GM23338 (cell line): ENCODE results near the gene PHKB. TPM values are rescaled to one million over a fixed set of nuclear protein-coding genes. Genes with fewer than 3 reads are reported as not detected.

ENCODE experiments used
- ATAC-seq: fragments of 200-7000 bp; cut with Tn5 transposase; 3 replicates; pipeline ENCODE4 v1.9.1; 2020
- DNase-seq: peaks from one replicate; pipeline ENCODE4 v3.0.0-alpha.2; 2015; ENCODE audit warnings: low spot score
- H2AFZ ChIP-seq: fragments of 200-600 bp; sonication (generic); 2 replicates; pipeline ENCODE4 v1.8.0; 2016; ENCODE audit warnings: antibody characterized with exemption, mild to moderate bottlenecking, moderate library complexity
- H3F3A ChIP-seq: fragments of 200-600 bp; sonication (generic); replicated peaks from 2 replicates; pipeline ENCODE4 v1.8.0; 2017; ENCODE audit warnings: antibody characterized with exemption, mixed run types, low read depth
- H3K27ac ChIP-seq: fragments of 200-600 bp; sonication (generic); 2 replicates; pipeline ENCODE4 v1.6.1; 2016; ENCODE audit warnings: low read depth
- H3K27me3 ChIP-seq: fragments of 200-600 bp; sonication (generic); 2 replicates; pipeline ENCODE4 v1.8.0; 2016; ENCODE audit warnings: mild to moderate bottlenecking, mixed run types, moderate library complexity; ENCODE audit not compliant: insufficient read depth
- H3K36me3 ChIP-seq: fragments of 200-600 bp; sonication (generic); 2 replicates; pipeline ENCODE4 v1.8.0; 2016; ENCODE audit warnings: mild to moderate bottlenecking; ENCODE audit not compliant: insufficient read depth
- H3K4me1 ChIP-seq: fragments of 200-600 bp; sonication (generic); 2 replicates; pipeline ENCODE4 v1.8.0; 2016; ENCODE audit warnings: mild to moderate bottlenecking, moderate library complexity; ENCODE audit not compliant: insufficient read depth
- H3K4me2 ChIP-seq: fragments of 200-600 bp; sonication (generic); 2 replicates; pipeline ENCODE4 v1.7.1; 2017; ENCODE audit warnings: mixed run types
- H3K4me3 ChIP-seq: fragments of 200-600 bp; sonication (generic); 2 replicates; pipeline ENCODE4 v1.6.1; 2016; ENCODE audit warnings: mixed run types
- H3K79me2 ChIP-seq: fragments of 200-600 bp; sonication (generic); replicated peaks from 2 replicates; pipeline ENCODE4 v1.8.0; 2017; ENCODE audit warnings: mild to moderate bottlenecking; ENCODE audit not compliant: insufficient read depth
- H3K9me2 ChIP-seq: fragments of 200-600 bp; sonication (generic); 2 replicates; pipeline ENCODE4 v1.8.0; 2017; ENCODE audit not compliant: insufficient read depth
- H4K20me1 ChIP-seq: fragments of 200-600 bp; sonication (generic); replicated peaks from 2 replicates; pipeline ENCODE4 v1.8.0; 2017; ENCODE audit warnings: mild to moderate bottlenecking; ENCODE audit not compliant: insufficient read depth
- H3K27ac Mint-ChIP-seq: 2 replicates; pipeline ENCODE4 v1.8.0; 2020; ENCODE audit warnings: inconsistent platforms, mild to moderate bottlenecking, moderate library complexity, mixed read lengths
- H3K27me3 Mint-ChIP-seq: 3 replicates; pipeline ENCODE4 v1.8.0; 2022; ENCODE audit warnings: low read depth, mild to moderate bottlenecking, moderate library complexity, mixed read lengths, inconsistent platforms; ENCODE audit not compliant: insufficient read depth, poor library complexity
- H3K36me3 Mint-ChIP-seq: 3 replicates; pipeline ENCODE4 v1.8.0; 2021; ENCODE audit warnings: low read depth, mild to moderate bottlenecking, inconsistent platforms, moderate library complexity, mixed read lengths
- H3K4me1 Mint-ChIP-seq: 3 replicates; pipeline ENCODE4 v1.8.0; 2020; ENCODE audit warnings: mild to moderate bottlenecking, inconsistent platforms, mixed read lengths
- H3K4me3 Mint-ChIP-seq: 3 replicates; pipeline ENCODE4 v1.8.0; 2021; ENCODE audit warnings: moderate library complexity, mild to moderate bottlenecking, inconsistent platforms, mixed read lengths
- H3K9me3 Mint-ChIP-seq: 3 replicates; pipeline ENCODE4 v1.8.0; 2020; ENCODE audit warnings: moderate library complexity, mild to moderate bottlenecking, inconsistent platforms, mixed read lengths
- CREB1 ChIP-seq: fragments of 250-450 bp; sonication (Bioruptor Pico); IDR thresholded peaks from 2 replicates; pipeline ENCODE4 v1.5.0; 2020; ENCODE audit warnings: low read depth, mild to moderate bottlenecking, moderate library complexity
- EZH2 ChIP-seq: fragments of 200-600 bp; sonication (generic); IDR thresholded peaks from one replicate; pipeline ENCODE4 v1.8.0; 2017; ENCODE audit warnings: antibody characterized with exemption, mild to moderate bottlenecking, low read depth; ENCODE audit not compliant: unreplicated experiment
- EZH2phosphoT487 ChIP-seq: fragments of 200-600 bp; sonication (generic); IDR thresholded peaks from one replicate; pipeline ENCODE4 v1.8.1; 2018; ENCODE audit warnings: antibody characterized with exemption; ENCODE audit not compliant: unreplicated experiment
- JUNB ChIP-seq: IDR thresholded peaks from one replicate; pipeline ENCODE4 v1.6.1; 2016; ENCODE audit warnings: antibody characterized with exemption; ENCODE audit not compliant: unreplicated experiment
- NANOG ChIP-seq: IDR thresholded peaks from 2 replicates; pipeline ENCODE4 v1.6.1; 2016; ENCODE audit warnings: antibody characterized with exemption, borderline replicate concordance
- POLR2AphosphoS5 ChIP-seq: IDR thresholded peaks from 2 replicates; pipeline ENCODE4 v1.6.1; 2016; ENCODE audit warnings: antibody characterized with exemption, low read depth
- STAT1 ChIP-seq: IDR thresholded peaks from one replicate; pipeline ENCODE4 v1.6.1; 2016; ENCODE audit warnings: antibody characterized with exemption; ENCODE audit not compliant: unreplicated experiment
- ZNF114 ChIP-seq: fragments of 250-450 bp; sonication (Bioruptor Pico); IDR thresholded peaks from 2 replicates; pipeline ENCODE4 v1.5.0; 2020; ENCODE audit warnings: mild to moderate bottlenecking, moderate library complexity
- ZNF331 ChIP-seq: fragments of 250-450 bp; sonication (Bioruptor Pico); IDR thresholded peaks from 2 replicates; pipeline ENCODE4 v1.5.0; 2020; ENCODE audit warnings: low read depth, mild to moderate bottlenecking, moderate library complexity
- polyA plus RNA-seq: library from polyadenylated mRNA; unstranded; fragments of >200 nt; fragmentation: Nextera tagmentation; extraction: Ambion mirVana; gene quantifications from 2 replicates; pipeline ENCODE4 v1.2.1, GENCODE V29; 2016
- total RNA-seq: library from RNA; depleted of rRNA; stranded (reverse); fragments of >200 nt; shearing (Covaris generic); gene quantifications from 2 replicates; pipeline ENCODE4 v1.2.3, GENCODE V29; 2014
- TF ChIP-seq, protein P1 (sequence below), 2 experiments: fragments of 200-600 bp in 1 of 2; sonication (generic) in 1 of 2; conservative IDR thresholded peaks; 2 replicates each; pipeline versions ENCODE4 v1.5.1 to v1.6.1; 2016 to 2017; ENCODE audit warnings: antibody characterized with exemption in 2 of 2, low read depth in 2 of 2, mild to moderate bottlenecking in 2 of 2, moderate library complexity in 1 of 2
- TF ChIP-seq, protein P2 (sequence below): fragments of 250-450 bp; sonication (Bioruptor Pico); IDR thresholded peaks from 2 replicates; pipeline ENCODE4 v1.5.0; 2020; ENCODE audit warnings: mild to moderate bottlenecking, moderate library complexity

Gene PHKB
- total and polyA plus RNA-seq, 2 experiments from 2014 or later: 20.3 to 57.3 TPM

DNA sequence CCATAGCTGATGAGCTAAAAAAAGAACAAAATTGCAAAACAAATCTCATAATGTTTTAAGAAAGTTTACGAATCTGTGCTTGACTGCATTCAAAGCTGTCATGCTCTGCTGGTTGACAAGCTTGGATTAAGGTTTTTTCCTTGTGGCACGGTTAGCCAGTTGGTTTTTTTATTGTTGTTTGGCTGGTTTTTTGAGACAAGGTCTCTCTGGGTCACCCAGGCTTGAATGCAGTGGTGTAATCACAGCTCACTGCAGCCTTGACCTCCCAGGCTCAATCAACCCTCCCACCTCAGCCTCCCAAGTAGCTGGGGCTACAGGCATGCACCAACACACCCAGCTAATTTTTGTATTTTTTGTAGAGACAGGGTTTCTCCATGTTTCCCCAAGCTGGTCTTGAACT, 45.7 kb downstream of the PHKB start:
- no peak overlapping the region for H3K4me2 ChIP-seq
- no peaks in the 10 kb centered on the region for H4K20me1 ChIP-seq
- no peak overlapping the region for H2AFZ ChIP-seq
- H3K79me2 ChIP-seq: no peaks in the 10 kb centered on the region
- H3K36me3 ChIP-seq: no peaks in the 10 kb centered on the region
- TF ChIP-seq JUNB: no peak
- no peak for TF ChIP-seq EZH2
- TF ChIP-seq EZH2phosphoT487: no peak
- no peak for TF ChIP-seq ZNF114 (CRISPR knock-in tag)
- TF ChIP-seq CREB1 (CRISPR knock-in tag): no peak
- no peak for TF ChIP-seq POLR2AphosphoS5
- no peak for TF ChIP-seq STAT1
- TF ChIP-seq, protein P1, sequence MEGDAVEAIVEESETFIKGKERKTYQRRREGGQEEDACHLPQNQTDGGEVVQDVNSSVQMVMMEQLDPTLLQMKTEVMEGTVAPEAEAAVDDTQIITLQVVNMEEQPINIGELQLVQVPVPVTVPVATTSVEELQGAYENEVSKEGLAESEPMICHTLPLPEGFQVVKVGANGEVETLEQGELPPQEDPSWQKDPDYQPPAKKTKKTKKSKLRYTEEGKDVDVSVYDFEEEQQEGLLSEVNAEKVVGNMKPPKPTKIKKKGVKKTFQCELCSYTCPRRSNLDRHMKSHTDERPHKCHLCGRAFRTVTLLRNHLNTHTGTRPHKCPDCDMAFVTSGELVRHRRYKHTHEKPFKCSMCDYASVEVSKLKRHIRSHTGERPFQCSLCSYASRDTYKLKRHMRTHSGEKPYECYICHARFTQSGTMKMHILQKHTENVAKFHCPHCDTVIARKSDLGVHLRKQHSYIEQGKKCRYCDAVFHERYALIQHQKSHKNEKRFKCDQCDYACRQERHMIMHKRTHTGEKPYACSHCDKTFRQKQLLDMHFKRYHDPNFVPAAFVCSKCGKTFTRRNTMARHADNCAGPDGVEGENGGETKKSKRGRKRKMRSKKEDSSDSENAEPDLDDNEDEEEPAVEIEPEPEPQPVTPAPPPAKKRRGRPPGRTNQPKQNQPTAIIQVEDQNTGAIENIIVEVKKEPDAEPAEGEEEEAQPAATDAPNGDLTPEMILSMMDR (conservative IDR thresholded peaks at IDR 0.05; ENCODE audit: low read depth in 2 of 2): no peak
- no peaks in the 10 kb centered on the region for H3K9me3 Mint-ChIP-seq
- DNase-seq: no peak
- no peaks in the 10 kb centered on the region for H3F3A ChIP-seq
- H3K27me3 ChIP-seq: no peaks in the 10 kb centered on the region
- no peak overlapping the region for H3K4me3 ChIP-seq
- H3K4me1 Mint-ChIP-seq: peaks cover 7% of the 10 kb centered on the region; the same call in 2 of the 3 replicates
- H3K9me2 ChIP-seq: no peaks in the 10 kb centered on the region
- H3K27me3 Mint-ChIP-seq: peaks cover 3% of the 10 kb centered on the region
- no peak for ATAC-seq
- peaks cover 7% of the 10 kb centered on the region; the same call in 1 of the 2 replicates for H3K4me1 ChIP-seq
- no peak overlapping the region for H3K27ac Mint-ChIP-seq
- H3K36me3 Mint-ChIP-seq: peaks cover 4% of the 10 kb centered on the region
- no peak overlapping the region for H3K4me3 Mint-ChIP-seq
- no peak overlapping the region for H3K27ac ChIP-seq

DNA sequence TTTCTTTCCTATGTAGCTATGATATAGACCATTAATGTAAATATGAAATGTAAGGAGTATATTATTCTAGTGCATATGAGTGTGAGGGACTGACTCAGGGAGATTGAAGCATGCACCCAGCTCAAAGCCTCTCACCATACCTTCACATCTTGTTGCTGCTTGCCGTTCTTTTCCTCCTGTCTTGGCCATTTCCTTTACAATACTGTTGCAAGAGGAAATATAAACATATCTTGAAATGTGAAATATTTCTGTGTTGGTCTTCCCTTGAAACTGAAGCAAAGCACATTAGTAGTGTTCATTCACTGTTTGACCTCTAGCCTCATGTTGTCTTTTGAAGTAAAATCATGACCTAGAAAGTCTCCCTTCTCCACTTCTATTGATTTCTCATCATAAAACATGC, 46.6 kb downstream of the PHKB start:
- Histone ChIP-seq H3K36me3 (no peaks in the 10 kb centered on the region), H3K27ac (no peak overlapping the region), H4K20me1 (no peaks in the 10 kb centered on the region), H3K4me3 (no peak overlapping the region), H2AFZ (no peak overlapping the region), H3K79me2 (no peaks in the 10 kb centered on the region), H3K9me2 (no peaks in the 10 kb centered on the region), H3K4me2 (no peak overlapping the region), H3F3A (no peaks in the 10 kb centered on the region), H3K27me3 (no peaks in the 10 kb centered on the region), H3K4me1 (peaks cover 7% of the 10 kb centered on the region; the same call in 1 of the 2 replicates)
- no peak for ATAC-seq
- H3K27ac Mint-ChIP-seq: no peak overlapping the region
- H3K9me3 Mint-ChIP-seq: no peaks in the 10 kb centered on the region
- H3K36me3 Mint-ChIP-seq: peaks cover 9% of the 10 kb centered on the region
- H3K4me1 Mint-ChIP-seq: peaks cover 11% of the 10 kb centered on the region; the same call in 2 of the 3 replicates
- DNase-seq: no peak
- H3K4me3 Mint-ChIP-seq: no peak overlapping the region
- peaks cover 3% of the 10 kb centered on the region for H3K27me3 Mint-ChIP-seq
- TF ChIP-seq, protein P1 (conservative IDR thresholded peaks at IDR 0.05; ENCODE audit: low read depth in 2 of 2): no peak
- TF ChIP-seq NANOG (no peak), ZNF114 (CRISPR knock-in tag) (no peak), STAT1 (no peak), CREB1 (CRISPR knock-in tag) (no peak), POLR2AphosphoS5 (no peak), EZH2 (no peak), EZH2phosphoT487 (no peak), ZNF331 (no peak), JUNB (no peak)
- TF ChIP-seq, protein P2, sequence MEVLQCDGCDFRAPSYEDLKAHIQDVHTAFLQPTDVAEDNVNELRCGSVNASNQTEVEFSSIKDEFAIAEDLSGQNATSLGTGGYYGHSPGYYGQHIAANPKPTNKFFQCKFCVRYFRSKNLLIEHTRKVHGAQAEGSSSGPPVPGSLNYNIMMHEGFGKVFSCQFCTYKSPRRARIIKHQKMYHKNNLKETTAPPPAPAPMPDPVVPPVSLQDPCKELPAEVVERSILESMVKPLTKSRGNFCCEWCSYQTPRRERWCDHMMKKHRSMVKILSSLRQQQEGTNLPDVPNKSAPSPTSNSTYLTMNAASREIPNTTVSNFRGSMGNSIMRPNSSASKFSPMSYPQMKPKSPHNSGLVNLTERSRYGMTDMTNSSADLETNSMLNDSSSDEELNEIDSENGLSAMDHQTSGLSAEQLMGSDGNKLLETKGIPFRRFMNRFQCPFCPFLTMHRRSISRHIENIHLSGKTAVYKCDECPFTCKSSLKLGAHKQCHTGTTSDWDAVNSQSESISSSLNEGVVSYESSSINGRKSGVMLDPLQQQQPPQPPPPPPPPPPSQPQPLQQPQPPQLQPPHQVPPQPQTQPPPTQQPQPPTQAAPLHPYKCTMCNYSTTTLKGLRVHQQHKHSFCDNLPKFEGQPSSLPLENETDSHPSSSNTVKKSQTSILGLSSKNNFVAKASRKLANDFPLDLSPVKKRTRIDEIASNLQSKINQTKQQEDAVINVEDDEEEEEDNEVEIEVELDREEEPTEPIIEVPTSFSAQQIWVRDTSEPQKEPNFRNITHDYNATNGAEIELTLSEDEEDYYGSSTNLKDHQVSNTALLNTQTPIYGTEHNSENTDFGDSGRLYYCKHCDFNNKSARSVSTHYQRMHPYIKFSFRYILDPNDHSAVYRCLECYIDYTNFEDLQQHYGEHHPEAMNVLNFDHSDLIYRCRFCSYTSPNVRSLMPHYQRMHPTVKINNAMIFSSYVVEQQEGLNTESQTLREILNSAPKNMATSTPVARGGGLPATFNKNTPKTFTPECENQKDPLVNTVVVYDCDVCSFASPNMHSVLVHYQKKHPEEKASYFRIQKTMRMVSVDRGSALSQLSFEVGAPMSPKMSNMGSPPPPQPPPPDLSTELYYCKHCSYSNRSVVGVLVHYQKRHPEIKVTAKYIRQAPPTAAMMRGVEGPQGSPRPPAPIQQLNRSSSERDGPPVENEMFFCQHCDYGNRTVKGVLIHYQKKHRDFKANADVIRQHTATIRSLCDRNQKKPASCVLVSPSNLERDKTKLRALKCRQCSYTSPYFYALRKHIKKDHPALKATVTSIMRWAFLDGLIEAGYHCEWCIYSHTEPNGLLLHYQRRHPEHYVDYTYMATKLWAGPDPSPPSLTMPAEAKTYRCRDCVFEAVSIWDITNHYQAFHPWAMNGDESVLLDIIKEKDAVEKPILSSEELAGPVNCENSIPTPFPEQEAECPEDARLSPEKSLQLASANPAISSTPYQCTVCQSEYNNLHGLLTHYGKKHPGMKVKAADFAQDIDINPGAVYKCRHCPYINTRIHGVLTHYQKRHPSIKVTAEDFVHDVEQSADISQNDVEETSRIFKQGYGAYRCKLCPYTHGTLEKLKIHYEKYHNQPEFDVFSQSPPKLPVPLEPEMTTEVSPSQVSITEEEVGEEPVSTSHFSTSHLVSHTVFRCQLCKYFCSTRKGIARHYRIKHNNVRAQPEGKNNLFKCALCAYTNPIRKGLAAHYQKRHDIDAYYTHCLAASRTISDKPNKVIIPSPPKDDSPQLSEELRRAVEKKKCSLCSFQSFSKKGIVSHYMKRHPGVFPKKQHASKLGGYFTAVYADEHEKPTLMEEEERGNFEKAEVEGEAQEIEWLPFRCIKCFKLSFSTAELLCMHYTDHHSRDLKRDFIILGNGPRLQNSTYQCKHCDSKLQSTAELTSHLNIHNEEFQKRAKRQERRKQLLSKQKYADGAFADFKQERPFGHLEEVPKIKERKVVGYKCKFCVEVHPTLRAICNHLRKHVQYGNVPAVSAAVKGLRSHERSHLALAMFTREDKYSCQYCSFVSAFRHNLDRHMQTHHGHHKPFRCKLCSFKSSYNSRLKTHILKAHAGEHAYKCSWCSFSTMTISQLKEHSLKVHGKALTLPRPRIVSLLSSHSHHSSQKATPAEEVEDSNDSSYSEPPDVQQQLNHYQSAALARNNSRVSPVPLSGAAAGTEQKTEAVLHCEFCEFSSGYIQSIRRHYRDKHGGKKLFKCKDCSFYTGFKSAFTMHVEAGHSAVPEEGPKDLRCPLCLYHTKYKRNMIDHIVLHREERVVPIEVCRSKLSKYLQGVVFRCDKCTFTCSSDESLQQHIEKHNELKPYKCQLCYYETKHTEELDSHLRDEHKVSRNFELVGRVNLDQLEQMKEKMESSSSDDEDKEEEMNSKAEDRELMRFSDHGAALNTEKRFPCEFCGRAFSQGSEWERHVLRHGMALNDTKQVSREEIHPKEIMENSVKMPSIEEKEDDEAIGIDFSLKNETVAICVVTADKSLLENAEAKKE (CRISPR knock-in tag): no peak
